Stimulated activated naive CD8-positive, alpha-beta T cell treated with anti-CD3 and anti-CD28 coated beads, Interleukin-15, amount 100 ng/mL, for 72 hours (primary cell): ENCODE results near the gene F2RL2.
A peak's percentile ranks its signal among the peaks of the same experiment; 100 is the strongest.
"Not testable (repeated sequence)": the region's sequence is repeated elsewhere in the genome, so short reads cannot be mapped to it uniquely, and the experiment has no call there.

Experiments used
- ATAC-seq: fragments of 150-1000 bp; cut with Tn5 transposase; 2 replicates; pipeline ENCODE4 v1.10.0; 2021; ENCODE audit warnings: mild to moderate bottlenecking, moderate library complexity
- DNase-seq, 2 donors: peaks; one replicate each; pipeline ENCODE4 v3.0.0; 2021 to 2022
- H3K27ac Mint-ChIP-seq, 2 donors: one replicate each; pipeline ENCODE4 v1.8.0; 2022; ENCODE audit warnings: mild to moderate bottlenecking in 2 of 2, mixed read lengths in 2 of 2, moderate library complexity in 2 of 2
- H3K27me3 Mint-ChIP-seq: one replicate; pipeline ENCODE4 v1.8.0; 2022; ENCODE audit warnings: mixed read lengths
- H3K4me1 Mint-ChIP-seq: one replicate; pipeline ENCODE4 v1.8.0; 2022; ENCODE audit warnings: mild to moderate bottlenecking, mixed read lengths
- H3K4me3 Mint-ChIP-seq, 2 donors: one replicate each; pipeline ENCODE4 v1.8.0; 2022; ENCODE audit warnings: mild to moderate bottlenecking in 2 of 2, mixed read lengths in 2 of 2, moderate library complexity in 1 of 2
- H3K9me3 Mint-ChIP-seq, 2 donors: one replicate each; pipeline ENCODE4 v1.8.0; 2022; ENCODE audit warnings: mixed read lengths in 2 of 2

The F2RL2 gene

GRCh38 chr5:76606701-76607100 is 16.5 kb downstream of the F2RL2 start:
- no peaks in the 10 kb centered on the region for H3K9me3 Mint-ChIP-seq
- H3K27me3 Mint-ChIP-seq = no peaks in the 10 kb centered on the region
- H3K4me1 Mint-ChIP-seq = peaks cover 19% of the 10 kb centered on the region
- H3K4me3 Mint-ChIP-seq = no peak overlapping the region
- no peak overlapping the region for H3K27ac Mint-ChIP-seq
- DNase-seq (no peak), ATAC-seq (no peak)

- H3K4me1 Mint-ChIP-seq = peaks cover 19% of the 10 kb centered on the region
- no peak overlapping the region for H3K27ac Mint-ChIP-seq
- no peaks in the 10 kb centered on the region for H3K9me3 Mint-ChIP-seq
- no peak overlapping the region for H3K4me3 Mint-ChIP-seq
- no peaks in the 10 kb centered on the region for H3K27me3 Mint-ChIP-seq
- ATAC-seq (no peak), DNase-seq (no peak)
Measured at GRCh38 chr5:76604838-76605237, 18.4 kb downstream of the F2RL2 start.

- H3K9me3 Mint-ChIP-seq, H3K27me3 Mint-ChIP-seq, DNase-seq, ATAC-seq, H3K4me3 Mint-ChIP-seq, H3K27ac Mint-ChIP-seq: not testable (repeated sequence)
- peaks cover 19% of the 10 kb centered on the region for H3K4me1 Mint-ChIP-seq
Measured at GRCh38 chr5:76603991-76604390, 19.2 kb downstream of the F2RL2 start.

GRCh38 chr5:76602094-76602726 is 21.0 kb downstream of the F2RL2 start:
- Mint-ChIP-seq H3K27ac (peak overlapping the region in 1 of 2 donors; percentile 54), H3K4me3 (no peak overlapping the region), H3K4me1 (peaks cover 5% of the 10 kb centered on the region), H3K27me3 (no peaks in the 10 kb centered on the region), H3K9me3 (no peaks in the 10 kb centered on the region)
- DNase-seq (no peak), ATAC-seq (no peak)

- H3K27ac Mint-ChIP-seq = no peak overlapping the region
- no peak overlapping the region for H3K4me3 Mint-ChIP-seq
- H3K4me1 Mint-ChIP-seq = no peaks in the 10 kb centered on the region
- H3K9me3 Mint-ChIP-seq = no peaks in the 10 kb centered on the region
- peak in 1 of 2 donors; percentile 15 for DNase-seq
- H3K27me3 Mint-ChIP-seq = no peaks in the 10 kb centered on the region
- peak; percentile 66 for ATAC-seq
Measured at GRCh38 chr5:76601470-76601869, 21.7 kb downstream of the F2RL2 start.

- Mint-ChIP-seq H3K4me1 (no peaks in the 10 kb centered on the region), H3K27me3 (no peaks in the 10 kb centered on the region), H3K27ac (no peak overlapping the region), H3K4me3 (no peak overlapping the region), H3K9me3 (no peaks in the 10 kb centered on the region)
- no peak for ATAC-seq
- DNase-seq = no peak
Measured at GRCh38 chr5:76600716-76601115, 22.5 kb downstream of the F2RL2 start.

GRCh38 chr5:76598531-76598930 is 24.7 kb downstream of the F2RL2 start:
- no peak overlapping the region for H3K27ac Mint-ChIP-seq
- no peak overlapping the region for H3K4me3 Mint-ChIP-seq
- DNase-seq = no peak

GRCh38 chr5:76595755-76596481 is 27.3 kb downstream of the F2RL2 start:
- DNase-seq (no peak), ATAC-seq (no peak)
- no peaks in the 10 kb centered on the region for H3K9me3 Mint-ChIP-seq
- no peak overlapping the region for H3K4me3 Mint-ChIP-seq
- peak overlapping the region in 1 of 2 donors; percentile 22 for H3K27ac Mint-ChIP-seq
- no peaks in the 10 kb centered on the region for H3K4me1 Mint-ChIP-seq
- no peaks in the 10 kb centered on the region for H3K27me3 Mint-ChIP-seq

More at GRCh38 chr5:76598531-76598930, 24.7 kb downstream of the F2RL2 start:
- no peaks in the 10 kb centered on the region for H3K9me3 Mint-ChIP-seq
- no peak for ATAC-seq
- H3K27me3 Mint-ChIP-seq = no peaks in the 10 kb centered on the region
- H3K4me1 Mint-ChIP-seq = no peaks in the 10 kb centered on the region

- DNase-seq = no peak
- H3K27me3 Mint-ChIP-seq = no peaks in the 10 kb centered on the region
- H3K9me3 Mint-ChIP-seq = no peaks in the 10 kb centered on the region
- H3K27ac Mint-ChIP-seq = no peak overlapping the region
- H3K4me1 Mint-ChIP-seq = no peaks in the 10 kb centered on the region
- ATAC-seq = no peak
- H3K4me3 Mint-ChIP-seq = no peak overlapping the region
Measured at GRCh38 chr5:76594107-76594506, 29.1 kb downstream of the F2RL2 start.

- Mint-ChIP-seq H3K9me3 (no peaks in the 10 kb centered on the region), H3K4me1 (no peaks in the 10 kb centered on the region), H3K27me3 (no peaks in the 10 kb centered on the region), H3K4me3 (no peak overlapping the region), H3K27ac (no peak overlapping the region)
- ATAC-seq (no peak), DNase-seq (no peak)
Measured at GRCh38 chr5:76592692-76593091, 30.5 kb downstream of the F2RL2 start.

GRCh38 chr5:76591366-76591765 is 31.8 kb downstream of the F2RL2 start:
- Mint-ChIP-seq H3K4me3 (no peak overlapping the region), H3K9me3 (no peaks in the 10 kb centered on the region), H3K27me3 (no peaks in the 10 kb centered on the region), H3K4me1 (no peaks in the 10 kb centered on the region), H3K27ac (peak overlapping the region in 1 of 2 donors; percentile 50)
- no peak for ATAC-seq
- DNase-seq = no peak

- ATAC-seq = peak; percentile 49
- H3K27ac Mint-ChIP-seq = no peak overlapping the region
Measured at GRCh38 chr5:76590027-76590426, 33.2 kb downstream of the F2RL2 start.

GRCh38 chr5:76586531-76586930 is 36.7 kb downstream of the F2RL2 start:
- Mint-ChIP-seq H3K27me3 (no peaks in the 10 kb centered on the region), H3K4me3 (no peak overlapping the region), H3K27ac (no peak overlapping the region), H3K9me3 (no peaks in the 10 kb centered on the region), H3K4me1 (peaks cover 12% of the 10 kb centered on the region)
- ATAC-seq (no peak), DNase-seq (no peak)

More at GRCh38 chr5:76590027-76590426, 33.2 kb downstream of the F2RL2 start:
- no peak for DNase-seq
- Mint-ChIP-seq H3K27me3 (no peaks in the 10 kb centered on the region), H3K4me1 (no peaks in the 10 kb centered on the region), H3K9me3 (no peaks in the 10 kb centered on the region), H3K4me3 (no peak overlapping the region)

- Mint-ChIP-seq H3K4me3 (no peak overlapping the region), H3K4me1 (peaks cover 12% of the 10 kb centered on the region), H3K27ac (no peak overlapping the region), H3K27me3 (no peaks in the 10 kb centered on the region), H3K9me3 (no peaks in the 10 kb centered on the region)
- no peak for ATAC-seq
- DNase-seq = no peak
Measured at GRCh38 chr5:76585783-76586217, 37.4 kb downstream of the F2RL2 start.

- Mint-ChIP-seq H3K27ac (no peak overlapping the region), H3K4me1 (peaks cover 12% of the 10 kb centered on the region), H3K9me3 (no peaks in the 10 kb centered on the region), H3K27me3 (no peaks in the 10 kb centered on the region), H3K4me3 (no peak overlapping the region)
- ATAC-seq (no peak), DNase-seq (no peak)
Measured at GRCh38 chr5:76583163-76584047, 39.8 kb downstream of the F2RL2 start.
